GM12891 (cell line): Measurements from ENCODE around the gene ADAMTS4.

ENCODE experiments used
- PAX5 ChIP-seq: IDR thresholded peaks from 2 replicates; pipeline ENCODE4 v1.6.1; 2011; ENCODE audit warnings: low read length, moderate library complexity, mild to moderate bottlenecking; ENCODE audit not compliant: insufficient read depth, severe bottlenecking
- POLR2A ChIP-seq: IDR thresholded peaks from 2 replicates; pipeline ENCODE4 v1.6.1; 2011; ENCODE audit warnings: low read depth, low read length, control low read depth
- POLR2AphosphoS5 ChIP-seq: IDR thresholded peaks from 2 replicates; pipeline ENCODE4 v1.6.1; 2011; ENCODE audit warnings: low read depth, low read length, control low read depth
- POU2F2 ChIP-seq: IDR thresholded peaks from 2 replicates; pipeline ENCODE4 v1.6.1; 2011; ENCODE audit warnings: low read depth, mild to moderate bottlenecking, control low read depth, low read length, moderate library complexity
- SPI1 ChIP-seq: IDR thresholded peaks from 2 replicates; pipeline ENCODE4 v1.6.1; 2011; ENCODE audit warnings: low read depth, low read length, control low read depth
- TAF1 ChIP-seq: IDR thresholded peaks from 2 replicates; pipeline ENCODE4 v1.6.1; 2011; ENCODE audit warnings: low read depth, low read length, control low read depth

DNA sequence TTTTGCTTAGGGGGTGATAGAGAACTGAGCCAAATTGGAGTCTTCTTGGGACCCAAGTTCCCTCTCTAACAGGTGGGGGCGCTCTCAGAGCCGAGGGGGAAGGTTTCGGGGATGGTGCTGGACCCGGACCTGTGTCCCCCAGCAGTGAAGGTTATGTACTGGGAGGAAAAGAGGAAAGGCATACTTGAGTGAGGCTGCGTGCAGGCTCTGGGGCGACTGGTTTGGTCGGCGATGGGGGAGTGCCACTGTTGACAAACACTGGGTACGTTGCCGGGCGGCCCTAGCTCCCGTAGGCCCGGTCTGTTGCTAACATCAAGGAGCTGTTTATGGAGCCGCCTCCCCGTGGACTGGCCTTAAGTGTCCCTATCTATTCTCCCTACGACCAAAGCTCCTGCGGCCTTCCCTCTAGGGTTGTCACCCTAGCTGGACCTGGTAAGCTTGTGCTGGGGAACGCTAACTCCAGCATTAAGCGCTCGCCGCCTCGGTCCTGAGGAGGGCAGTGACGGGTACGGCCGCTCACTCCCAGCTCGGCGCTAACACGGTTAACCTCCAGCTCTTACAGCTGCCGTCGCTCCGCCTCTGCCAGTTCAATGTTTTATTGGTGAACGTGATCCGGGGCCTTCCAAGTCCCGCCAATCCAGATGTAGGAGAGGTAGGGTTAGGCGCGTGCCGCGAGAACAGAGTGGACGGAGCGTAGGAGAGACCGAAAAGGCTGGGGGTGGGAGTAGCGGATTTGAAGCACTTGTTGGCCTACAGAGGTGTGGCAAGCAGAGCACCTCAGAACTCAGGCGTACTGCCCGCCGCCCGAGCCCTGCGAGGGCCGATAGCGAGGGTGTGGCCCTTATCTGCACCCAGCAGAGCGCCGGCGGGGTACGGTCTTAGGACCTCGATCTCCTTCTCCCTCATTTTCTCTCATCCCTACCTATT, 32.8 kb downstream of the ADAMTS4 start, which contains the start of gene PPOX:
- TF ChIP-seq POLR2A: peak; percentile 92
- peak; percentile 87 for TF ChIP-seq POLR2AphosphoS5
- peak; percentile 36; the same call in 1 of the 2 replicates for TF ChIP-seq POU2F2
- TF ChIP-seq PAX5: no peak
- TF ChIP-seq TAF1: peak; percentile 53; the same call in 1 of the 2 replicates
- TF ChIP-seq SPI1: 0 out of 2 replicates have a peak, but pooled peaks have one; percentile 7
